GM19328 (cell line): ENCODE data around the gene CDKN1A.
"Not testable (repeated sequence)": the region's sequence is repeated elsewhere in the genome, so short reads cannot be mapped to it uniquely, and the experiment has no call there.

Experiments
- ATAC-seq: cut with Tn5 transposase; IDR thresholded peaks from one replicate; pipeline ENCODE4 v1.9.1; 2021; ENCODE audit warnings: mild to moderate bottlenecking, moderate library complexity; ENCODE audit not compliant: unreplicated experiment

CDKN1A gene

DNA sequence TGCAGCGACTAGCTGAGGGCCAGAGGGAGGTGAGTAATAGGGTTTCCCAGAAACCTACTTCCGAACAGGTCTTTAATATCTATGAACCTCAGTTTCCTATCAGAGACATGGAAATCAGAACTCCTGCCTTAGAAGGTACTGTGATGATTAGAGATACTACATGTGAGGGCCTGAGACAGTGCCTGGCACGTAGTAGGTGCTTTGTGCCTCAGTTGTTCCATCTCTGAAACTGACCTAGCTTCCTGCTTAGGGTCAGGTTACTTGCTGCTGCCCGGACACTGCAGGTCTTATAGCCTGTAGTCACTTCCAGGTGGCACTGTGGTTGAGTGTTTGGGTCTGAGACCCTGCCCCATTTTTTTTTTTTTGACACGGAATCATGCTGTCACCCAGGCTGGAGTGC, 40.0 kb downstream of the CDKN1A start:
- no peak for ATAC-seq

DNA sequence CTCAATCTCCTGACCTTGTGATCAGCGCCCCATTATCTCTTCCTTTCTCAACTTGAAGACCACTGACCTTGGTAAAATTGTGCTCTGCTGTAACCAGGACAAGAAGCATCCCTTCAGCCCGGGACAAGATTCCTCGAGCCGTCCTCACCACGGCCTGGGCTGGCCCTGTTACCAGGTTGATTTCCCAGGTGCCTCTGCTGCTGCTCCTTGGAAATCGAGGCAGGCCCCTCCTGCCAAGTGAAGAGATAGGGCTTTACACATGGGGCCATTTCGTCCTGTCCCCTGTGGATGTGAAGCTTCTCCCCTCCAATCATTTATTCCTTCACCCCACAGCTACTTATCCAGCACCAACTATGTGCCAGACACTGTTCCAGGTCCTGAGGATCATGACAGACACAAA, 40.6 kb downstream of the CDKN1A start:
- no peak for ATAC-seq

DNA sequence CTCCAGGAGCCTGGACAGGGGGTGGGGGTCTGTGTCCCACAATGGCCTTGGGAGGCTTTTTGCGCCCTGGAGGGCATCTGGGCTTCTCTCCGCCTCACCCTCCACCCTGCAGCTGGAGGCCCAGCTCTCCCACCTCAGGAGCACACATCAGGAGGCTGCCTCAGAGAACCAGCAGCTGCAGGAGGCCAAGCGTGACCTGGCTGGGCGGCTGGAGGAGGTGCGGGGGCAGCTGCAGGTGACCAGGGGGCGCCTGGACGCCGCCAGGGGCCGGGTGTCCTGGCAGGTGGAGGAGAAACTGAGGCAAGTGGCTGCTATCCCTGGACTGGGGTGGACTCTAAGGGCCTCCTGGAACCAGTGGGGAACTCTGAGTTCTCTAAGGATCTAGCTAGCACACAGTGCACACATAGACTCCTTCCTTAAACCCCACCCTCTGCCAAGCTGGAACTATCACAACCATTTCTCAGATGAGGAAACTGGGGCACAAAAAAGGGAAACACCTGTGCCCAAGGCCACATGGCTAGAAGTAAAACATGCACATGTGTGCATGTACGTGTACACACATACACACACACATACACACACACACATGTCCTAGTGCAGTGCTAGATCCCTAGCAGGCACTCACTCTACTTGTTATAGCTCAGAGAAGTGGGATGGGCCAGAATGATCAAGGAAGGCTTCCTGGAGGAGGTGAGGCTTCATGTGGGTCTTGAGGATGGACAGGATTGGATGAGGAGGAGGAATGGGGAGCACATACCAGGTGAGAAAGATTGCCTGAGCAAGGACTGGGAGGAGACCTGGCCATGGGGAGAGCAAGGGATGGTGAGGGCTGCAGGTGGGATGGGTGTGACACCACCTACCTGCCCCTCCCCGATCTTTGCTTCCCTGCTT, 42.0 kb downstream of the CDKN1A start:
- no peak for ATAC-seq

- no peak for ATAC-seq
These were observed 43.0 kb downstream of the CDKN1A start for GRCh38 chr6:36721369-36722140.

DNA sequence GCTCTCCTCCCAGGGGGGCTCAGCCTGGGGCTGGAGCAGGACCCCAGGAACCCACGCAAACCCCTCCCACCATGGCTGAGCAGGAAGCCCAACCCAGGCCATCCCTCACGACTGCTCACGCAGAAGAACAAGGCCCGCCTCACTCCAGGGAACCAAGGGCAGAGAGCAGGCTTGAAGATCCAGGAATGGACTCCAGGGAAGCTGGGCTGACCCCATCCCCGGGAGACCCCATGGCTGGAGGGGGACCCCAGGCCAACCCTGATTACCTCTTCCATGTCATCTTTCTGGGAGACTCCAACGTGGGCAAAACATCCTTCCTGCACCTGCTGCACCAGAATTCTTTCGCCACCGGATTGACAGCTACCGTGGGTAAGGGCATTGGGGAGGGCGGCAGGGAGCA, 43.9 kb downstream of the CDKN1A start:
- no peak for ATAC-seq

GRCh38 chr6:36722879-36723278, 44.4 kb downstream of the CDKN1A start:
- ATAC-seq = no peak

DNA sequence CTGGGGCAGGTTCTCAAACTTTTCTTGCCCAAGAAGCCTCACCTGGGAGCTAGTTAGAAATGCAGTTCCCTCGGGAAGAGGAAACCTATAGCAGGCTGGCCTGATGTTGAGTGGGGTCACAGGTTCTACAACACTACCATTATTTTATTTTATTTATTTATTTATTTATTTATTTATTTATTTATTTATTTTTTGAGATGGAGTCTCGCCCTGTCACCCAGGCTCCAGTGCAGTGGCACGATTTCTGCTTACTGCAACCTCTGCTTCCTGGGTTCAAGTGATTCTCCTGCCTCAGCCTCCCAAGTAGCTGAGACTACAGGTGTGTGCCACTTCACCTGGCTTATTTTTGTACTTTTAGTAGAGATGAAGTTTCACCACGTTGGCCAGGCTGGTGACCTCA, 45.5 kb downstream of the CDKN1A start:
- not testable (repeated sequence) for ATAC-seq

- no peak for ATAC-seq
These were observed 46.2 kb downstream of the CDKN1A start for GRCh38 chr6:36724514-36725390.

DNA sequence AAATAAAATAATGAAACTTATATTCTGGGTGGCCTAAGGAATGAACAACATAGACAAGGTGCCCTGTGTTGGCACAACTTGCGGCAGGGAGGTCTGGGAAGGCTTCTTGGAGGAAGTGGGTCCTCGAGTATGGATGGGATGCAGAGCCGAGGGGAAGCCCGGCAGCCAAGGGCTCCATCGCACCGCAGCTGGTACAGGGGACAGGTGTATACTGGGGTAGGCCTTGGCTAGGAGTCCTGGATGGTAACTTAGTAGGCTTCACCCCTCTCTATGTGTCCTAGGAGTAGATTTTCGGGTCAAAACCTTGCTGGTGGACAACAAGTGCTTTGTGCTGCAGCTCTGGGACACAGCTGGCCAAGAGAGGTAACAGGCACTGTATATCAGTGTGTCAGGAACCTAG, 47.1 kb downstream of the CDKN1A start:
- ATAC-seq = no peak

DNA sequence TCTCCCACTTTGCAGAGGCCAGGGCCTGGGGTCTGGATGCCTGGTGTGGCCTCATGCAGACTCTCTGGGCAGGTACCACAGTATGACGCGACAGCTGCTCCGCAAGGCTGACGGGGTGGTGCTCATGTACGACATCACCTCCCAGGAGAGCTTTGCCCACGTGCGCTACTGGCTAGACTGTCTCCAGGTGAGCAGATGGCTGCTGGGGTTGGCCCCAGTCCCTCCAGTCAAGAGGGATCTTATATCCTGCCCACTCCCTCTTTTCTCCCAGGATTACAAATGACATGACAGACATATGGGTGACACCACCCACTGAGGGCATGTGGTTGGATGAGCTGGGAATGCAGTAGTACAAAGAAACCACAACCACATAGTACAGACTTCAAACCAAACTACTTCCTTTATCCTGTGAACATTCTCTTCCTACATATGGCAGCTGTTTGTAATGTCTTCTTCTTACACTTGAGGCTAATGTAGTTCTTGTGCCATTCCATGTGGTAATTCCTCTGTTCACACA, 49.0 kb downstream of the CDKN1A start:
- ATAC-seq = no peak

GRCh38 chr6:36728289-36729160, 50.0 kb downstream of the CDKN1A start:
- ATAC-seq = no peak

DNA sequence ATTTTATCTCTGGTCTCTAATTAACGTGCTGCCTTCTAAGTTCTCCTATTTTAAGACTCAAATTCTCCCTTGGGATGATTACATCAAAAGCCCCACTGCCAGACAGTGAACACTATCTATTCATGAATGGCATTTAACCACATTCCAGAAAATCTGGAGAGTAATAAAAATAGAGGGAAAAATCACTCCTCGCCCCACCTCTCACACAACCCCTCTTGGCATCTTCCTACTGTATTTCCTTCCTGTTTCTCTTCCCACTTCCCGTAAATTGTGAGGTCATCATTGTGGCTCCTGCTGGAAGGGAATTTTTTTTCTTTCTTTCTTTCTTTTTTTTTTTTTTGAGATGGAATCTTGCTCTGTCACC, 50.6 kb downstream of the CDKN1A start:
- no peak for ATAC-seq

- ATAC-seq = no peak
These were observed 52.2 kb downstream of the CDKN1A start for GRCh38 chr6:36730424-36731380.

- no peak for ATAC-seq
These were observed 53.3 kb downstream of the CDKN1A start for GRCh38 chr6:36731622-36732310.

- ATAC-seq = no peak
These were observed 54.8 kb downstream of the CDKN1A start for GRCh38 chr6:36733300-36733699.

DNA sequence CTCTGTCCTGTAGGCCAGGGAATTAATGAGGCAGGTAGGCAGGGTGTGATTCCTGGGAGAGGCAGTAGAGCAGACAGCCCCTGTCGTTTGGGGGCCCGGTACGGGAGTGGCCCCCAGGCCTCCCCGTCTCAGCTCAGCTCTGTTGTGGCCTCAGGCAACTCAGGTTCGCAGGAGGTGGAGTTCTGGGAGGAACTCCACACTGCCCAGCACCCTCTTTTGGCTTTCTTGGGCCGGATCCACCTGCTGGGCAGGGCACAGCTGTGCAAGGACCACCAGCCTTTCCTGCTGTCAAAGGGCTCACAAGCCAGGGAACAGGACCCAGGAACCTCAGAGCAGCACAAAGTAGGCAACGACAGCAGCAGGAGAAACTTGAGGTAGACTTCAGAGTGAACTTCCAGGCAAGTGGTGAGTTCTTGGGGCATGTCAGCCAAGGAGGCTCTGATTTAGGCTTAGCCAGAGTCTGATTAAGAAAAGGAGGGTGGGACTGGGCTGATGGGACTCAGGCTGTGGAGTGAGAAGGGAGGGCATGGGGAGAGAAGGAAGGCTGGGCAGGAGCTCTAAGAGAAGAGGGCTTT, 56.1 kb downstream of the CDKN1A start:
- no peak for ATAC-seq

DNA sequence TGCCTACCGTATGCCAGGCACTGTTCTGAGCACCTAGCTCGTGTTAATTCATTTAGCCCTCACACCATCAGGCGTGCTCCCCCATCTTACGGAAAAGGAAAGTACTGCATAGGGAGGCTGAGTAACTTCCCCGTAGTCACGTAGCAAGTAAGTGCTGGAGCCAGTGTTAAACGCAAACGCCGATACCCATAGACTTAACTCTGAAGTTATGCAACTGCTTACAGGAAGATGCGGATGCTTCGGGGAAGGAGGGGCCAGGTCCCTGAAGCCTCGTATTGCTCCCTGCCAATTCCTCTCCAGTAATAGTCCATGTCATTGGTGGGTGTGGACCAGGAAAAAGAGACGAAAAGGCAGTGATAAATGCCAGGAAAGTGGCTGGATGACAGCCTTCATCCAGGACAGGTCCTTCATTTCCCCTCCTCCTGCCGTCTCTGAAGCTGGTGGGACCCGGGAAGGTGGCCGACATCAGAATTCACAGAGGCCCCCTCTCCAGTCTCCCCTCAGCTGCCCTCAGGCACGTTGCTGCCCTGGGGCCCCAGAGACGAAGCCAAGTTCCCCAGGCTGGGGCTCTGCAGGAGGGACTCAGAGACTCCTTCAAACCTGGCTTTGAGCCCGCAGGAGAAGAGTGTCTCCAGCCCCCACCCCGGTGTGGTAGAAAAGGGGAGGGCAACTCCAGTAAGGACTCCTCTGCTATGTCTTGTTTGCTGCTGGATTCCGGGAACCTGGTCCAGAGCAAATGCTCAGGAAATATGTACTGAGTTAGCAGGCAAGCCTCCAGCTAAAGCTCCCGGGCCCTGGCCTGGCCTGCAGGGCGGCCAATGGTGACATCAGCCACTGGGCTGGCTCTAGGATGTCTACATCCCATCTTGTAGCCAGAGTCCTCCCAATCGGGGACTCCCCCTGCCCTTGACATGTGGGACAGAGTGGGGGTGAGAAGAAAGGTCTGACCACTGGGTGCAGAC, 56.9 kb downstream of the CDKN1A start:
- no peak for ATAC-seq
